ENCODE data around the gene DYNC1I2. TPM values are rescaled to one million over a fixed set of nuclear protein-coding genes. Genes with fewer than 3 reads are reported as not detected.

Gene DYNC1I2
- total RNA-seq, 2 experiments from 2014 or later, result 42.3 to 58.5 TPM

DNA sequence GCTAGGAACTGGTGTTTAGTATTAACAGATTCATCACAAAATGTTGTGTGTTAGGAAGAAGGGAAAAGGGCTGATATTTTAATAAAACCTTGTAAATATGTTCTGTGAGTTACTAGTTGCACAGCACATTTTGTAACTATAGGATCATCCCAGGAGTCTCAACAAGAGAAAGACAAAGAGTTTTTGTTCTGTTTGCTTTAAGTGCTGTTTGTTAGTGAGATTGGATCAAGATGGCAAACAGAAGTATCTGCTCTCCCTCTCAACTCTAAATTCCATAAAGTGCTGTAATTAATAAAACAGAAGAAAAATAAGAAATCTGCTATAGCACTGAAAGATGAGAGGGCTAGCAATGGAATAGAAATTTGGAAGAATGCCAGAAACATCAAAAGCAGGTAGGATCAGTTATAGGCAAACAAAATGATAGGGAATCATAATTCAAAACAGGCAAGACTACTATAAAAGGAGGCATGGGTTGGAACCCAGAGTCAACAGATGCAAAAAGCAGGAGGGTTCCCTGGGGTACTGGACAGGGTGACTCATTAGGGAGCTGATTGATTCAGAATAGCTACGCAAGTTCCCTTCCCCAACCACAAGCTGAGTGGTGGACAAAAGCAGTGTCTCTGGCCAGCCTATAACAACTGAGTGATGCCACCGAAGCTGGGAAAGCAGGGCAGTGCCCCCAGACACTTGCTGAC is 75.8 kb downstream of the DYNC1I2 start:
- Histone ChIP-seq H3K27ac (ENCODE audit: low read depth, low read length, poor library complexity, severe bottlenecking) (no peak overlapping the region), H3K4me1 (ENCODE audit: insufficient read depth, low read length, poor library complexity, severe bottlenecking) (no peaks in the 10 kb centered on the region), H3K4me2 (ENCODE audit: low read length) (no peak overlapping the region), H3K79me2 (ENCODE audit: insufficient read depth, low read depth, low read length) (no peaks in the 10 kb centered on the region), H3K9me3 (ENCODE audit: low read length) (no peaks in the 10 kb centered on the region), H2AFZ (ENCODE audit: low read length) (no peak overlapping the region), H3K36me3 (ENCODE audit: insufficient read depth, low read length) (peaks cover 22% of the 10 kb centered on the region), H3K4me3 (ENCODE audit: low read depth, low read length, poor library complexity, severe bottlenecking) (no peak overlapping the region), H4K20me1 (ENCODE audit: insufficient read depth, low read length) (no peaks in the 10 kb centered on the region), H3K9me2 (ENCODE audit: insufficient read depth, low read length) (no peaks in the 10 kb centered on the region)
- ChIA-PET CTCF (ENCODE audit: unreplicated experiment) (no interaction called here), POLR2A (interaction anchor here (0.6 kb wide), 2 partner anchors 38 to 567 kb away, joined by 4 to 5 read pairs; no protein-coding TSS in a partner anchor)
- intact Hi-C loops (cut with micrococcal nuclease; ENCODE audit: unreplicated experiment), result loop anchor here (10.0 kb wide), 1 partner anchor 188 kb away; no protein-coding TSS in a partner anchor
- DNase-seq (ENCODE audit: low spot score), result no peak
- no TSS peak for BruUV-seq (replicated peaks)
- TF ChIP-seq EZH2phosphoT487 (IDR thresholded peaks at IDR 0.05; ENCODE audit: borderline replicate concordance, low read depth, low read length), result no peak
- TF ChIP-seq, protein P1, sequence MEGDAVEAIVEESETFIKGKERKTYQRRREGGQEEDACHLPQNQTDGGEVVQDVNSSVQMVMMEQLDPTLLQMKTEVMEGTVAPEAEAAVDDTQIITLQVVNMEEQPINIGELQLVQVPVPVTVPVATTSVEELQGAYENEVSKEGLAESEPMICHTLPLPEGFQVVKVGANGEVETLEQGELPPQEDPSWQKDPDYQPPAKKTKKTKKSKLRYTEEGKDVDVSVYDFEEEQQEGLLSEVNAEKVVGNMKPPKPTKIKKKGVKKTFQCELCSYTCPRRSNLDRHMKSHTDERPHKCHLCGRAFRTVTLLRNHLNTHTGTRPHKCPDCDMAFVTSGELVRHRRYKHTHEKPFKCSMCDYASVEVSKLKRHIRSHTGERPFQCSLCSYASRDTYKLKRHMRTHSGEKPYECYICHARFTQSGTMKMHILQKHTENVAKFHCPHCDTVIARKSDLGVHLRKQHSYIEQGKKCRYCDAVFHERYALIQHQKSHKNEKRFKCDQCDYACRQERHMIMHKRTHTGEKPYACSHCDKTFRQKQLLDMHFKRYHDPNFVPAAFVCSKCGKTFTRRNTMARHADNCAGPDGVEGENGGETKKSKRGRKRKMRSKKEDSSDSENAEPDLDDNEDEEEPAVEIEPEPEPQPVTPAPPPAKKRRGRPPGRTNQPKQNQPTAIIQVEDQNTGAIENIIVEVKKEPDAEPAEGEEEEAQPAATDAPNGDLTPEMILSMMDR (conservative IDR thresholded peaks at IDR 0.05; ENCODE audit: low read length), result no peak

DNA sequence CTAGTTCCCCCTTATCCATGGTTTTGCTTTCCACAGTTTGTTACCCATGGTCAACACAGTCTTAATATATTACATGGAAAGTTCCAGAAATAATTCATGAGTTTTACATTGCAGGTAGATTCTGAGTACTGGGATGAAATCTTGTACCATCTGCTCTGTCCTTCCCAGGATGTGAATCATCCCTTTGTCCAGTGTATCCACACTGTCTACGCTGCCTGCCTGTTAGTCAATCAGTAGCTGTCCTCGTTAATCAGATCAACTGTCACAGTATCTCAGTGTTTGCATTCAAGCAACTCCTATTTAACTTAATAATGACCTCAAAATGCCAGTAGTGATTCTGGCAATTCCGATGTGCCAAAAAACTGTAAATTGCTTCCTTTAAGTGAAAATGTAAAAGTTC is 76.3 kb downstream of the DYNC1I2 start:
- no peak for DNase-seq (ENCODE audit: low spot score)
- H4K20me1 ChIP-seq (ENCODE audit: insufficient read depth, low read length), result no peaks in the 10 kb centered on the region
- no peak overlapping the region for H3K27ac ChIP-seq (ENCODE audit: low read depth, low read length, poor library complexity, severe bottlenecking)
- no TSS peak for BruUV-seq (replicated peaks)
- no peaks in the 10 kb centered on the region for H3K4me1 ChIP-seq (ENCODE audit: insufficient read depth, low read length, poor library complexity, severe bottlenecking)
- intact Hi-C loops (cut with micrococcal nuclease; ENCODE audit: unreplicated experiment), result loop anchor here (10.0 kb wide), 1 partner anchor 189 kb away; no protein-coding TSS in a partner anchor
- ChIA-PET POLR2A (interaction anchor here (0.6 kb wide), 1 partner anchor 568 kb away, joined by 5 read pairs; no protein-coding TSS in a partner anchor), CTCF (ENCODE audit: unreplicated experiment) (no interaction called here)
- TF ChIP-seq, protein P1 (conservative IDR thresholded peaks at IDR 0.05; ENCODE audit: low read length), result no peak
- TF ChIP-seq EZH2phosphoT487 (IDR thresholded peaks at IDR 0.05; ENCODE audit: borderline replicate concordance, low read depth, low read length), result no peak
- no peak overlapping the region for H2AFZ ChIP-seq (ENCODE audit: low read length)
- H3K4me3 ChIP-seq (ENCODE audit: low read depth, low read length, poor library complexity, severe bottlenecking), result no peak overlapping the region
- H3K79me2 ChIP-seq (ENCODE audit: insufficient read depth, low read depth, low read length), result no peaks in the 10 kb centered on the region
- H3K4me2 ChIP-seq (ENCODE audit: low read length), result no peak overlapping the region
- H3K36me3 ChIP-seq (ENCODE audit: insufficient read depth, low read length), result peaks cover 22% of the 10 kb centered on the region
- H3K9me2 ChIP-seq (ENCODE audit: insufficient read depth, low read length), result no peaks in the 10 kb centered on the region
- H3K9me3 ChIP-seq (ENCODE audit: low read length), result no peaks in the 10 kb centered on the region

DNA sequence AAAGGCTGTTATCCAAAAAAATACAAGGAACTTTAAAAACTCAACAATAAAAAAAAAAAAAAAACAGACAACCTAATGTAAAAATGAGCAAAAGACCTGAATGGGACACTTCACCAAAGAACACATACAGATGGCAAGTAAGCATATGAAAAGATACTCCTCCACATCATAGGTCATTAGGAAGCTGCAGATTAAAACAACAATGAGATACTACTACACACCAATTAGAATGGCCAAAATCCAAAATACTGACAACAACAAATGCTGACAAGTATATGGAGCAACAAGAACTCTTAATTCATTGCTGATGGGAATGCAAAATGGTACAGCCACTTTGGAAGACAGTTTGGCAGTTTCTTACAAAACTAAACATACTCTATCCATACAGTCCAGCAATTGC is 84.2 kb downstream of the DYNC1I2 start:
- Histone ChIP-seq H3K79me2 (ENCODE audit: insufficient read depth, low read depth, low read length) (no peaks in the 10 kb centered on the region), H3K9me3 (ENCODE audit: low read length) (no peaks in the 10 kb centered on the region), H3K27ac (ENCODE audit: low read depth, low read length, poor library complexity, severe bottlenecking) (no peak overlapping the region), H3K4me1 (ENCODE audit: insufficient read depth, low read length, poor library complexity, severe bottlenecking) (no peaks in the 10 kb centered on the region), H3K4me2 (ENCODE audit: low read length) (no peak overlapping the region), H3K9me2 (ENCODE audit: insufficient read depth, low read length) (no peaks in the 10 kb centered on the region), H4K20me1 (ENCODE audit: insufficient read depth, low read length) (no peaks in the 10 kb centered on the region), H2AFZ (ENCODE audit: low read length) (no peak overlapping the region), H3K4me3 (ENCODE audit: low read depth, low read length, poor library complexity, severe bottlenecking) (no peak overlapping the region), H3K36me3 (ENCODE audit: insufficient read depth, low read length) (no peaks in the 10 kb centered on the region; the same call in 1 of the 2 replicates)
- no peak for TF ChIP-seq EZH2phosphoT487 (IDR thresholded peaks at IDR 0.05; ENCODE audit: borderline replicate concordance, low read depth, low read length)
- TF ChIP-seq, protein P1 (conservative IDR thresholded peaks at IDR 0.05; ENCODE audit: low read length), result no peak
- DNase-seq (ENCODE audit: low spot score), result no peak
- ChIA-PET POLR2A (interaction anchor here (0.7 kb wide), 1 partner anchor 1707 kb away, joined by 3 read pairs; no protein-coding TSS in a partner anchor), CTCF (ENCODE audit: unreplicated experiment) (no interaction called here)
- no TSS peak for BruUV-seq (replicated peaks)
- intact Hi-C loops (cut with micrococcal nuclease; ENCODE audit: unreplicated experiment), result no loop called here

Measured in OCI-LY7 (cell line).